Endometrium (tissue), 2 donors: ENCODE measurements around the gene PCNX4.

Experiments
- FAIRE-seq: peaks from 2 replicates; lab custom pipeline; 2012; peaks lifted over from hg19 to GRCh38; lab: Jason Lieb, UNC
- donor health status: control.
- donor health status: control.

Gene PCNX4

GRCh38 chr14:60174352-60175254 lies 82.9 kb downstream of the PCNX4 start:
- FAIRE-seq: no peak

GRCh38 chr14:60175255-60175902 lies 83.7 kb downstream of the PCNX4 start:
- FAIRE-seq: no peak

GRCh38 chr14:60178164-60178563 lies 86.4 kb downstream of the PCNX4 start:
- FAIRE-seq: no peak

GRCh38 chr14:60178820-60179219 lies 87.1 kb downstream of the PCNX4 start:
- no peak for FAIRE-seq

- FAIRE-seq: no peak
These were observed 87.7 kb downstream of the PCNX4 start for GRCh38 chr14:60179431-60179869.

- FAIRE-seq: no peak
These were observed 91.4 kb downstream of the PCNX4 start for GRCh38 chr14:60183138-60183537.

- no peak for FAIRE-seq
These were observed 92.0 kb downstream of the PCNX4 start for GRCh38 chr14:60183741-60184140.

GRCh38 chr14:60184146-60184904 lies 92.6 kb downstream of the PCNX4 start:
- FAIRE-seq: peak; percentile 93

GRCh38 chr14:60184905-60185555 lies 93.3 kb downstream of the PCNX4 start:
- FAIRE-seq: no peak

- no peak for FAIRE-seq
These were observed 96.4 kb downstream of the PCNX4 start for GRCh38 chr14:60188115-60188514.

GRCh38 chr14:60188696-60189095 lies 97.0 kb downstream of the PCNX4 start:
- FAIRE-seq: no peak

- FAIRE-seq: no peak
These were observed 98.5 kb downstream of the PCNX4 start for GRCh38 chr14:60189923-60190840.

GRCh38 chr14:60195179-60195810 lies 103.6 kb downstream of the PCNX4 start:
- FAIRE-seq: no peak

GRCh38 chr14:60196291-60196690 lies 104.6 kb downstream of the PCNX4 start:
- no peak for FAIRE-seq

- no peak for FAIRE-seq
These were observed 106.0 kb downstream of the PCNX4 start for GRCh38 chr14:60197629-60198303.

GRCh38 chr14:60199321-60199720 lies 107.6 kb downstream of the PCNX4 start:
- no peak for FAIRE-seq

GRCh38 chr14:60204104-60204842 lies 112.5 kb downstream of the PCNX4 start:
- no peak for FAIRE-seq

- no peak for FAIRE-seq
These were observed 113.4 kb downstream of the PCNX4 start for GRCh38 chr14:60204843-60205774.
